CD4-positive, alpha-beta memory T cell (primary cell): Measurements from ENCODE around the gene GALNTL6. TPM values are rescaled to one million over a fixed set of nuclear protein-coding genes. Genes with fewer than 3 reads are reported as not detected.

Source experiments
- CTCF ChIA-PET: fragments of 350-600 bp; sonication (Branson Sonifier 250); formaldehyde crosslinking; loops from one replicate; lab custom pipeline; 2021; ENCODE audit warnings: inconsistent platforms; ENCODE audit not compliant: partially characterized antibody; lab: Charles Lee
- POLR2A ChIA-PET: fragments of 350-600 bp; sonication (Branson Sonifier 250); formaldehyde crosslinking; loops from one replicate; lab custom pipeline; 2021; ENCODE audit not compliant: partially characterized antibody; lab: Charles Lee
- DNase-seq, 5 donors: peaks; one replicate each; pipeline versions ENCODE4 v3.0.0 to v3.0.0-alpha.2; 2020 to 2022; ENCODE audit warnings: mixed read lengths in 1 of 5
- H3K27ac ChIP-seq: one replicate; pipeline ENCODE4 v1.7.0; 2013; ENCODE audit warnings: low read depth, low read length
- H3K27me3 ChIP-seq: 2 replicates; pipeline ENCODE4 v1.7.0; 2013; ENCODE audit warnings: mild to moderate bottlenecking, low read length, moderate library complexity; ENCODE audit not compliant: insufficient read depth
- H3K36me3 ChIP-seq: 2 replicates; pipeline ENCODE4 v1.7.0; 2013; ENCODE audit warnings: mild to moderate bottlenecking, low read length, moderate library complexity; ENCODE audit not compliant: insufficient read depth
- H3K4me1 ChIP-seq: 2 replicates; pipeline ENCODE4 v1.7.0; 2013; ENCODE audit warnings: mild to moderate bottlenecking, low read length, moderate library complexity; ENCODE audit not compliant: insufficient read depth
- H3K4me3 ChIP-seq, 2 donors: one replicate each; pipeline ENCODE4 v1.7.0; 2013; ENCODE audit warnings: low read length in 2 of 2, mild to moderate bottlenecking in 1 of 2
- H3K9me3 ChIP-seq, 2 donors: one replicate each; pipeline ENCODE4 v1.7.0; 2013; ENCODE audit warnings: low read length in 2 of 2, control low read depth in 1 of 2; ENCODE audit not compliant: control insufficient read depth in 1 of 2
- H3K27ac Mint-ChIP-seq, 7 donors: one replicate each; pipeline ENCODE4 v1.8.0; 2020 to 2021; ENCODE audit warnings: mixed read lengths in 7 of 7, mild to moderate bottlenecking in 6 of 7, inconsistent platforms in 3 of 7, moderate library complexity in 3 of 7
- H3K27me3 Mint-ChIP-seq, 2 donors: one replicate each; pipeline ENCODE4 v1.8.0; 2020 to 2021; ENCODE audit warnings: mixed read lengths in 2 of 2
- H3K36me3 Mint-ChIP-seq, 2 donors: one replicate each; pipeline ENCODE4 v1.8.0; 2020 to 2021; ENCODE audit warnings: mixed read lengths in 2 of 2, inconsistent platforms in 1 of 2, mild to moderate bottlenecking in 1 of 2
- H3K4me1 Mint-ChIP-seq, 4 donors: one replicate each; pipeline ENCODE4 v1.8.0; 2020 to 2021; ENCODE audit warnings: mixed read lengths in 4 of 4, mild to moderate bottlenecking in 1 of 4
- H3K4me3 Mint-ChIP-seq, 8 donors: one replicate each; pipeline ENCODE4 v1.8.0; 2020 to 2021; ENCODE audit warnings: mixed read lengths in 8 of 8, mild to moderate bottlenecking in 7 of 8, moderate library complexity in 6 of 8, inconsistent platforms in 3 of 8
- H3K9me3 Mint-ChIP-seq, 8 donors: one replicate each; pipeline ENCODE4 v1.8.0; 2020 to 2021; ENCODE audit warnings: mixed read lengths in 8 of 8, mild to moderate bottlenecking in 5 of 8, inconsistent platforms in 3 of 8, moderate library complexity in 1 of 8
- intact Hi-C: fragments of 100-400 bp; cut with micrococcal nuclease; formaldehyde crosslinking; loops from one replicate; pipeline ENCODE4 v1.15.1; 2023
- polyA plus RNA-seq, 2 donors: library from polyadenylated mRNA; unstranded; fragments of 300-500 nt; fragmentation: Illumina TruSeq; gene quantifications; one replicate each; pipeline ENCODE4 v1.2.3, GENCODE V29; 2021
- total RNA-seq, 2 experiments: library from RNA; stranded (reverse); gene quantifications; one replicate each; pipeline ENCODE4 v1.2.3, GENCODE V29; 2021

Gene GALNTL6
- total and polyA plus RNA-seq, 4 experiments from 2014 or later: not detected

DNA sequence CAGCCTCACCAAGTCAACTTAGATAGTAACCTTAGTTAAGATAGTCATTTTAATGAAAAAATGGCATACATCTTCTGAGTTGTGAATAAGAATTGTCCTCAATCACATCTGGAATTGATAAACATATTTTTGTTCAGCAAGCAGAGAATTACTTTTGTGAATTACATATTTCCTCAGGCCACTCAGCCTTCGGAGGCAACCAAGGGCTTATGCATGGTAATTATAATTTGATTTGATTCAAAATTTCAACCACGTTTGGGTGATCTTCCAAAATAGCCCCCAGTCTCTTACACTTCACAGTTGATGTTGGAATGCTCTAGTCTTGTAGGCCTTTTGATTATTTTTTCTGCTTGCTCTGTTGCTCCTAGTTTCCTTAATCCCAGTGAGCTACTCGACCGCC lies 63.4 kb downstream of the GALNTL6 start:
- H3K27me3 ChIP-seq: no peaks in the 10 kb centered on the region
- ChIA-PET POLR2A (no interaction called here), CTCF (no interaction called here)
- H3K36me3 ChIP-seq: no peaks in the 10 kb centered on the region
- intact Hi-C loops: no loop called here
- H3K27ac ChIP-seq: no peak overlapping the region
- Mint-ChIP-seq H3K9me3 (peaks cover 0 to 15% (median 1%) of the 10 kb centered on the region in 8 donors), H3K4me1 (no peaks in the 10 kb centered on the region), H3K36me3 (no peaks in the 10 kb centered on the region), H3K27ac (no peak overlapping the region), H3K4me3 (no peak overlapping the region), H3K27me3 (no peaks in the 10 kb centered on the region)
- no peak for DNase-seq
- no peaks in the 10 kb centered on the region for H3K4me1 ChIP-seq
- H3K9me3 ChIP-seq: no peaks in the 10 kb centered on the region
- H3K4me3 ChIP-seq: no peak overlapping the region

DNA sequence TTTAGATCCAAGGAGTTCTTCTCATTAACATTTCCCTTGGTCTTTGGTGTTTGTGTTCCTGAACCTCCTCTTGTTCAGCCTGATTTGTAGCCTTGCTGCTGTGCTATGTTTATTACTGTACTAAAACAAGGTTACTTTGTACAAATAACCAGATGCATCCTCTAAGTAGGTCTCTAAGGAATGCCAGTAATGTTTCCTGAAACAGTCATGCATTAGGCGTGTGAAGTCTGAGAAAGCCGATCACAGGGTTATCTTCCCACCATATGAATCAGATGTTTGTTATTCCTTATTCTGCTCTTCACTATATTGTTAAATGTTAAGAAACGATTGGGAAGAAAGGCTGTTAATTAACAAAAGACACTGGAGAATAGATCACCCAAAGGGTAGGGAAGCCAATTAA lies 66.9 kb downstream of the GALNTL6 start:
- ChIA-PET POLR2A (no interaction called here), CTCF (no interaction called here)
- H3K36me3 ChIP-seq: no peaks in the 10 kb centered on the region
- H3K27me3 ChIP-seq: no peaks in the 10 kb centered on the region
- intact Hi-C loops: no loop called here
- DNase-seq: no peak
- no peaks in the 10 kb centered on the region for H3K4me1 ChIP-seq
- Mint-ChIP-seq H3K27me3 (no peaks in the 10 kb centered on the region), H3K36me3 (no peaks in the 10 kb centered on the region), H3K9me3 (peaks cover 0 to 10% (median 3%) of the 10 kb centered on the region in 8 donors), H3K27ac (no peak overlapping the region), H3K4me1 (no peaks in the 10 kb centered on the region), H3K4me3 (no peak overlapping the region)
- no peaks in the 10 kb centered on the region for H3K9me3 ChIP-seq
- no peak overlapping the region for H3K27ac ChIP-seq
- no peak overlapping the region for H3K4me3 ChIP-seq

DNA sequence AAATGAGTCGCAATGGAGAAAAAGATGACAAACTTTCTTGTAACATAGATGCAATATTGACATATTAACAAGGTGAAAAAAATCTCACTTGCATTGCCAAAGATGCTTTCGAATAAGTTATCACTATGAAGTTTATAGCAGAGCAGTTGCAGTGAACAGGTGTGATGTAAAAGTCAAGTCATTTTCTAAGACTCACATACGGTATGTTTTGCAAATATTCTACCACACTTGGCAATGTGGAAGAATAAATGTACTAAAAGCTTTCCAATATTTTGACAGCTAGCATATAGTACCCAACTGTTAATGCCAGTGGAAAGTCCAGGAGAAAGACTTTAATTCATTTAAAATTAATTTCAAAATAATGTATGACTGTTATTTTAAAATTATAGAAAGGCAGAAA lies 76.5 kb downstream of the GALNTL6 start:
- intact Hi-C loops: no loop called here
- Mint-ChIP-seq H3K36me3 (no peaks in the 10 kb centered on the region), H3K9me3 (peaks cover 0 to 6% (median 2%) of the 10 kb centered on the region in 8 donors), H3K4me3 (no peak overlapping the region), H3K27me3 (no peaks in the 10 kb centered on the region), H3K27ac (no peak overlapping the region), H3K4me1 (no peaks in the 10 kb centered on the region)
- H3K36me3 ChIP-seq: no peaks in the 10 kb centered on the region
- no peaks in the 10 kb centered on the region for H3K4me1 ChIP-seq
- H3K27ac ChIP-seq: no peak overlapping the region
- H3K27me3 ChIP-seq: no peaks in the 10 kb centered on the region
- no peak for DNase-seq
- no peak overlapping the region for H3K4me3 ChIP-seq
- no peaks in the 10 kb centered on the region for H3K9me3 ChIP-seq
- ChIA-PET POLR2A (no interaction called here), CTCF (no interaction called here)

DNA sequence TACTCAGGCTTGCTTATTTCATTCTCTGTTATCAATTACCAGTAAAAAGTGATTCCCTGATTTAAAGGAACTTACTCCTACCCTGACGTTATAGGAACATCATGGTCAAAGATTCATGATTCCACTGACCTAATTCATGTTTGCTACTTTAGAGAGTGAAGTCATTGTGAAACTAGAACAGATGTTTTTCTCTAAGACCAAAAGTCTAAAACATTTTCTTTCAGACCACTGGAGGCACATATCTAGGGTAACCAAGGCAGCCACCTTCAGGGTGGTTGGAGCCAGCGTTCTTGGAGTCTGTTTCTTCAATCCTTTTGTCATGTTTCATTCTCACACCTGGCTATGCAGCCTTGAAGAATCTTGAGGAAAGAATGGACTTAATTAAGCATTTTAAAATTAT lies 77.8 kb downstream of the GALNTL6 start:
- POLR2A ChIA-PET: no interaction called here
- no peak overlapping the region for H3K4me3 Mint-ChIP-seq

DNA sequence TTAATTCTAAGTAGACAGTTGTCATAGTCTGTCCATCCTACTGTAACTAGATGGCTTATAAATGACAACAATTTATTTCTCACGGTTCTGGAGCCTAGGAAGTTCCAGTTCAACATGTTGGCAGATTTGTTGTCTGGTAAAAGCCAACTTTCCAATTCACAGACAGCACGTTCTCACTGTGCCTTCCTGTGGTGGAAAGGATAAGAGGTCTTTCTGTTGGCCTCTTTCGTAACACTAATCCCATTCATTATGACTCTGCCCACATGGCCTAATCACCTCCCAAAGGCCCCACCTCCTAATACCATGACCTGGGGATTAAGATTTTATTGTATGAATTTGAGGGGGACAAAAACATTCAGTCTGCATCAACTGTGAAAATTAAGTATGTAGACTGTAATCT lies 83.2 kb downstream of the GALNTL6 start:
- H3K27me3 Mint-ChIP-seq: no peaks in the 10 kb centered on the region
- CTCF ChIA-PET: no interaction called here
- DNase-seq: no peak
- H3K27ac Mint-ChIP-seq: no peak overlapping the region
- H3K4me1 Mint-ChIP-seq: no peaks in the 10 kb centered on the region
- Histone ChIP-seq H3K4me3 (no peak overlapping the region), H3K4me1 (no peaks in the 10 kb centered on the region), H3K27me3 (no peaks in the 10 kb centered on the region), H3K36me3 (no peaks in the 10 kb centered on the region), H3K9me3 (no peaks in the 10 kb centered on the region), H3K27ac (no peak overlapping the region)
- intact Hi-C loops: no loop called here
- no peak overlapping the region for H3K4me3 Mint-ChIP-seq
- no peaks in the 10 kb centered on the region for H3K36me3 Mint-ChIP-seq
- H3K9me3 Mint-ChIP-seq: peaks cover 0 to 19% (median 6%) of the 10 kb centered on the region in 8 donors
- POLR2A ChIA-PET: no interaction called here

More for the DNA sequence above, 77.8 kb downstream of the GALNTL6 start:
- DNase-seq: no peak
- H3K4me3 ChIP-seq: no peak overlapping the region
- no peaks in the 10 kb centered on the region for H3K27me3 ChIP-seq
- no peaks in the 10 kb centered on the region for H3K4me1 ChIP-seq
- no peaks in the 10 kb centered on the region for H3K36me3 Mint-ChIP-seq
- H3K27ac ChIP-seq: no peak overlapping the region
- H3K27ac Mint-ChIP-seq: no peak overlapping the region
- intact Hi-C loops: no loop called here
- no peaks in the 10 kb centered on the region for H3K4me1 Mint-ChIP-seq
- CTCF ChIA-PET: no interaction called here
- H3K27me3 Mint-ChIP-seq: no peaks in the 10 kb centered on the region
- no peaks in the 10 kb centered on the region for H3K9me3 ChIP-seq
- no peaks in the 10 kb centered on the region for H3K36me3 ChIP-seq
- peaks cover 0 to 11% (median 4%) of the 10 kb centered on the region in 8 donors for H3K9me3 Mint-ChIP-seq

DNA sequence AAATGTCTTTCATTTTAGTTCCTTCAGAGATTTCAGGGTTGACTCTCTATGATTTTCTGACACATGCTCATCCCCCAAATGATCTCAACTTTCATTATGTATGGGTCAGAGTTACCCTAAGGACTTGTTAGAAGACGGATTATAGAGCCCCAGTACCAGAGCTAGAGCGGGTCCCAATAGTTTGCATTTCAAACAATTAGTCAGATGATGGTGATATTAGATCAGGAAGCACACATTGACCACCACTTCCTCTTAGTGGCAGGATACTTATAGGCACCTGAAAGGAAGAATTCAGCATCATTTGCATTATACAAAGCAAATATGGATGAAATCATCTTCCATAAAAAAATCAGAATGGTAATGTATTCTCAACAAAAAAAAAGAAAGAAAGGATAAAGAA lies 106.1 kb downstream of the GALNTL6 start:
- Histone ChIP-seq H3K27me3 (no peaks in the 10 kb centered on the region), H3K4me3 (no peak overlapping the region), H3K36me3 (no peaks in the 10 kb centered on the region), H3K4me1 (no peaks in the 10 kb centered on the region), H3K27ac (no peak overlapping the region), H3K9me3 (no peaks in the 10 kb centered on the region)
- no peaks in the 10 kb centered on the region for H3K36me3 Mint-ChIP-seq
- no peaks in the 10 kb centered on the region for H3K4me1 Mint-ChIP-seq
- intact Hi-C loops: no loop called here
- H3K27ac Mint-ChIP-seq: no peak overlapping the region
- DNase-seq: no peak
- no peak overlapping the region for H3K4me3 Mint-ChIP-seq
- peaks cover 0 to 11% (median 3%) of the 10 kb centered on the region in 8 donors for H3K9me3 Mint-ChIP-seq
- POLR2A ChIA-PET: no interaction called here
- CTCF ChIA-PET: no interaction called here
- no peaks in the 10 kb centered on the region for H3K27me3 Mint-ChIP-seq

DNA sequence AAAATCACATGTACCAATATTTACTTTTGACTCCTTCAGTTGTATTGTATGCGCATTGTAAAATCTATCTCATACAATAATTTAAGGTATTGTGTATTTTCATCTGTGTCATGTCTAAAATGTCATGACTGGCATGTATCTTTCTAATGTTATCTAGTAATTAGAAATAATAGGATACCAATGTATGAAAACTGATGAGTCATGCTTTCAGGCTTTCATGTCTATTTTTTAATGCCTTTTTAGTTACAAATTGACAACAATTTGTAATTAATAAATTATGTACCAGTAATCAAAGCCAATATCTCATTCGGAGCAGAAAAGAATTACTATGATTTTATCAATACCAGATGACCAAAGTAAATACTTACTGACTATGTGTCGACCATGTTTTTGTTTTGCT lies 107.7 kb downstream of the GALNTL6 start:
- no peaks in the 10 kb centered on the region for H3K36me3 Mint-ChIP-seq
- CTCF ChIA-PET: no interaction called here
- H3K4me3 ChIP-seq: no peak overlapping the region
- POLR2A ChIA-PET: no interaction called here
- H3K27me3 ChIP-seq: no peaks in the 10 kb centered on the region
- H3K9me3 ChIP-seq: no peaks in the 10 kb centered on the region
- H3K4me1 ChIP-seq: no peaks in the 10 kb centered on the region
- no peaks in the 10 kb centered on the region for H3K27me3 Mint-ChIP-seq
- H3K9me3 Mint-ChIP-seq: peaks cover 0 to 14% (median 3%) of the 10 kb centered on the region in 8 donors
- H3K27ac Mint-ChIP-seq: no peak overlapping the region
- intact Hi-C loops: no loop called here
- no peak overlapping the region for H3K27ac ChIP-seq
- H3K4me3 Mint-ChIP-seq: no peak overlapping the region
- DNase-seq: no peak
- H3K4me1 Mint-ChIP-seq: no peaks in the 10 kb centered on the region
- no peaks in the 10 kb centered on the region for H3K36me3 ChIP-seq
